ENCODE results near the gene APBA2. TPM values are rescaled to one million over a fixed set of nuclear protein-coding genes. Genes with fewer than 3 reads are reported as not detected.

The APBA2 gene
- total and polyA plus RNA-seq, 2 of the 4 experiments (the other 2 are of a cell fraction): 21.7 to 33.0 TPM

DNA sequence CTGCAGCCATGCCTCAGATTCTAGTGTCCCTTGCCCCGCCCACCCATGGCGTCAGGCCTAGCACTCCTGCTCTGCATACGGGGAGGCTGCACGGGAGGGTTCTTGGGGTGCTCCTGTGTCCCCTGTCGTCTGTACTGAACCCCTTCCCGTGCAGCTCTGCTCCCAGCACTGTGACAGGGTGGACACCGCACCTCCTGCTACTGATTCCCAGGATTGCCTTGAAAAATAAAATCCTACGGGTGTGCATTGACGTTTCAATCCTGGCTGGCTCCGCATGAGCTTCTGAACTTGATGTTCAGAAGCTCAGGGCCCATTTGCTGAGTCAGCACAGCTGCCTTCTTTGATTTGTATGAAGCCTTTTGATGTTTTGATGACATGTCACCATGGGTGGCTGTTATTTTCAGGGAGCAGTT lies 176.4 kb downstream of the APBA2 start:
- DNase-seq (no peak), ATAC-seq (ENCODE audit: low read depth) (no peak)
- no peak overlapping the region for H2BK120ac ChIP-seq (ENCODE audit: low read depth, low read length)
- 39% methylated on average over 5 of the region's 10 CpGs; no CpG with 5 or more reads in 1 of the 2 experiments for WGBS, 2 experiments (ENCODE audit: extremely low coverage in 2 of 2, insufficient read length in 1 of 2)
- H3K4me2 ChIP-seq (ENCODE audit: low read depth, low read length): no peak overlapping the region
- H3K9me3 ChIP-seq (ENCODE audit: control insufficient read depth, insufficient read depth, low read length): 0 out of 2 replicates have a peak, but pooled peaks cover 2% of the 10 kb centered on the region
- H3K4me1 ChIP-seq (ENCODE audit: control insufficient read depth, insufficient read depth, low read length): no peaks in the 10 kb centered on the region
- no peak overlapping the region for H3K23ac ChIP-seq (ENCODE audit: low read depth, low read length)
- dilution Hi-C loops (cut with HindIII; ENCODE audit: low sequenced_read_pairs, unreplicated experiment): no loop called here
- no peak overlapping the region for H2AFZ ChIP-seq (replicated peaks; ENCODE audit: low read length, poor library complexity)
- intact Hi-C loops (cut with micrococcal nuclease): no loop called here
- H3K79me1 ChIP-seq (ENCODE audit: low read depth in 1 of 2, low read length in 2 of 2): peaks cover 7 to 44% of the 10 kb centered on the region in 2 experiments; a peak in 2 of 4 replicates
- H4K20me1 ChIP-seq (ENCODE audit: insufficient read depth, low read length): peaks cover 32% of the 10 kb centered on the region
- H3K9me1 ChIP-seq (ENCODE audit: insufficient read depth, low read length): peaks cover 9% of the 10 kb centered on the region; the same call in 1 of the 2 replicates
- H2AK5ac ChIP-seq (ENCODE audit: low read depth, low read length): no peak overlapping the region
- H3K4me3 ChIP-seq (ENCODE audit: insufficient read depth, low read depth, low read length): no peak overlapping the region
- TF ChIP-seq ELK1 (IDR thresholded peaks at IDR 0.05; ENCODE audit: borderline replicate concordance, low read depth, low read length) (no peak), MAFK (IDR thresholded peaks at IDR 0.05; ENCODE audit: low read depth, low read length) (peak; percentile 97)
- H2BK15ac ChIP-seq (ENCODE audit: low read depth, low read length): no peak overlapping the region
- POLR2A ChIA-PET (ENCODE audit: unreplicated experiment): no interaction called here
- CTCF ChIA-PET: interaction anchor here (0.6 kb wide), 1 partner anchor 17 kb away, joined by 3 read pairs; no protein-coding TSS in a partner anchor
- H4K8ac ChIP-seq (ENCODE audit: low read depth in 2 of 2, low read length in 2 of 2): no peak overlapping the region
- H3K4ac ChIP-seq (ENCODE audit: low read depth, low read length): no peak overlapping the region
- no peak overlapping the region for H2BK5ac ChIP-seq (ENCODE audit: low read depth, low read length, poor library complexity, severe bottlenecking)
- no peak overlapping the region for H3K14ac ChIP-seq (replicated peaks; ENCODE audit: low read depth, low read length)
- no peak overlapping the region for H2AK9ac ChIP-seq (replicated peaks; ENCODE audit: low read depth, low read length, poor library complexity)
- no peak overlapping the region for H3K27ac ChIP-seq (ENCODE audit: insufficient read depth, low read length)
- H4K5ac ChIP-seq (ENCODE audit: low read depth, low read length): no peak overlapping the region
- H3K18ac ChIP-seq (ENCODE audit: low read depth, low read length): no peak overlapping the region
- in situ Hi-C loops (cut with MboI; ENCODE audit: low sequenced_read_pairs): no loop called here
- H3K56ac ChIP-seq (ENCODE audit: extremely low read depth, insufficient read depth, low read length): no peak overlapping the region
- H3K9ac ChIP-seq (ENCODE audit: low read depth, low read length): no peak overlapping the region
- H2BK20ac ChIP-seq (ENCODE audit: low read depth, low read length): no peak overlapping the region
- H3K36me3 ChIP-seq (ENCODE audit: control insufficient read depth, insufficient read depth, low read length): no peaks in the 10 kb centered on the region
- no TSS peak for BruUV-seq (replicated peaks)
- H4K91ac ChIP-seq (ENCODE audit: insufficient read depth, low read depth, low read length): no peak overlapping the region
- no peaks in the 10 kb centered on the region for H3K27me3 ChIP-seq (ENCODE audit: control insufficient read depth, insufficient read depth, low read length)
